Prostate gland (tissue), 2 donors: ENCODE data around the gene LAMA2.

Experiments used
- CTCF ChIP-seq, 4 experiments: fragments of 200-600 bp in 2 of 4; fragments of 450-650 bp in 2 of 4; sonication (generic) in 2 of 4; IDR thresholded peaks; 1 replicate in 3 of 4; 2 replicates in 1 of 4; pipeline ENCODE4 v1.5.1; 2016 to 2019; ENCODE audit warnings: antibody characterized with exemption in 4 of 4, mild to moderate bottlenecking in 2 of 4, moderate library complexity in 2 of 4
- POLR2A ChIP-seq: fragments of 450-650 bp; IDR thresholded peaks from one replicate; pipeline ENCODE4 v1.6.1; 2016; ENCODE audit warnings: antibody characterized with exemption, mild to moderate bottlenecking
- POLR2AphosphoS5 ChIP-seq: sonication (generic); formaldehyde crosslinking; IDR thresholded peaks from one replicate; pipeline ENCODE4 v1.6.1; 2017; ENCODE audit warnings: antibody characterized with exemption

DNA sequence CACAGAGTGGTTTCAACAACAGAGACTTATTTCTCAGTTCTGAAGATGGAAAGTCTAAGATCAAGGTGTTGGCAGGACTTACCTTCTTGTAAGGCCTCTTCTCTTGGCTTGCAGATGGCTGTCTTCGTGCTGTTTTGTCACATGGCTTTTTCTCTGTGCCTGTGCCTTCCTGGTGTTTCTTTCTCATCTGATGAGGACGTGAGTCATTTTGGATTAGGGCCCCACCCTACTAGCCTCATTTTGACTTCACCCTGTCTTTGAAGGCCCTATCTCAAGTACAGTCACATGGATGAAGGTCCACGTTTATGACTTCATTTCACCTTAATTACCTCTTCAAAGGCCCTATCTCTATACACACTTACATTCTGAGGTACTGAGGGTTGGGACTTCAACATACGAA is 41.4 kb upstream of the LAMA2 start:
- TF ChIP-seq CTCF (IDR thresholded peaks at IDR 0.05) (no peak), POLR2A (no peak), POLR2AphosphoS5 (no peak)
